Measurements from ENCODE around the gene PCDHGA10. TPM values are rescaled to one million over a fixed set of nuclear protein-coding genes. Genes with fewer than 3 reads are reported as not detected.

The PCDHGA10 gene
- total and polyA plus RNA-seq, 12 donors: 0.64 to 9.7 (median 7.1) TPM

GRCh38 chr5:141434006-141434405 lies 21.2 kb downstream of the PCDHGA10 start:
- H3K27ac ChIP-seq: no peak overlapping the region
- intact Hi-C loops (cut with DNase I): no loop called here
- H3K9me3 ChIP-seq (replicated peaks in 1 of 3): peaks cover 3 to 21% (median 4%) of the 10 kb centered on the region in 3 donors
- TF ChIP-seq CTCF (IDR thresholded peaks at IDR 0.05) (no peak), POLR2A (IDR thresholded peaks at IDR 0.05) (no peak)
- WGBS, 4 donors: 74 to 93% (median 83%) methylated on average over 2 of the region's 2 CpGs
- H3K27me3 ChIP-seq: no peaks in the 10 kb centered on the region
- no peak overlapping the region for H3K4me3 ChIP-seq
- no peaks in the 10 kb centered on the region for H3K36me3 ChIP-seq (replicated peaks in 1 of 2)
- peaks cover 0 to 7% of the 10 kb centered on the region in 2 donors for H3K4me1 ChIP-seq (replicated peaks in 1 of 2)
- DNase-seq: no peak

DNA sequence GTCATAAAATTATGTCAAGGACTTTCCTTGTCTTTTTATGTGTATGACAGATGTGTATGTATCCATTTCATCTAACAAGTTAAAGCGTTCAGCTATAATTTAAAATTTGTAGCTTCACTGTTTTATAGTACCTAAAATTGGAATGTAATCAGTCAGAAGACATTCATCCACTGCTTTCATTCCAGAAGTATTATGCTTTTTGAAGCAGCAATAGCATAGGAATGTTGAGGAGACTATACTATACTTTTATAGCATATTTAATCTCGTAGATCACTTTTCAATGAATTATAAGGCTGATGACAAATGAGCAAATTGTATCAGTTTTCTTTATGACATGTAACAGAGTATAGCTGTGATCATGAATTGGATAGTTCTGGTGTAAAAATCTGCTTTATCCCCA lies 24.4 kb downstream of the PCDHGA10 start:
- DNase-seq: no peak
- Histone ChIP-seq H3K4me1 (replicated peaks in 1 of 2) (no peaks in the 10 kb centered on the region), H3K4me3 (no peak overlapping the region), H3K9me3 (replicated peaks in 1 of 3) (peaks cover 0 to 4% (median 0%) of the 10 kb centered on the region in 3 donors), H3K27me3 (no peaks in the 10 kb centered on the region), H3K36me3 (replicated peaks in 1 of 2) (no peaks in the 10 kb centered on the region), H3K27ac (no peak overlapping the region)
- 88 to 94% (median 92%) methylated on average over 2 of the region's 2 CpGs for WGBS, 4 donors
- no peak for TF ChIP-seq CTCF (IDR thresholded peaks at IDR 0.05)
- no peak for TF ChIP-seq POLR2A (IDR thresholded peaks at IDR 0.05)
- intact Hi-C loops (cut with DNase I): no loop called here

GRCh38 chr5:141439411-141440141 lies 26.8 kb downstream of the PCDHGA10 start:
- no peak overlapping the region for H3K27ac ChIP-seq
- H3K36me3 ChIP-seq (replicated peaks in 1 of 2): no peaks in the 10 kb centered on the region
- H3K4me3 ChIP-seq: no peak overlapping the region
- peaks cover 0 to 4% (median 0%) of the 10 kb centered on the region in 3 donors for H3K9me3 ChIP-seq (replicated peaks in 1 of 3)
- intact Hi-C loops (cut with DNase I): no loop called here
- 67 to 73% (median 69%) methylated on average over 10 of the region's 10 CpGs for WGBS, 4 donors
- no peak for DNase-seq
- no peaks in the 10 kb centered on the region for H3K27me3 ChIP-seq
- TF ChIP-seq POLR2A (IDR thresholded peaks at IDR 0.05): no peak
- no peak for TF ChIP-seq CTCF (IDR thresholded peaks at IDR 0.05)
- H3K4me1 ChIP-seq (replicated peaks in 1 of 2): no peaks in the 10 kb centered on the region

DNA sequence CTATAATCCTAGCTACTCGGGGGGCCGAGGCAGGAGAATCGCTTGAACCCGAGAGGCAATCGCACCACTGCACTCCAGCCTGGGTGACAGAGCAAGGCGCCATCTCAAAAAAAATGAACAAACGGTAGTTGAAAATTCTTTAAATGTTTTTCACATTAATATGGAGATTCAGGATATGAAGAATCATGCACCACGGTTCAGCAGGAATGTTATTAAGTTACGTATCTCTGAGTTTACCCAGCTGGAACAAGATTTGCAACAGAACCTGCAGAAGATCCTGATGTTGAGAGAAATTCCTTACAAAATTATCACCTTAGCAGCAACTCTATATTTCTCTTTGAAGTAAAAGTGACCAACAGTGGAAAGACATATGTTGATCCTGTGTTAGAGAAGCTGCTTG lies 27.6 kb downstream of the PCDHGA10 start:
- WGBS, 4 donors: 94 to 96% (median 94%) methylated on average over 9 of the region's 9 CpGs
- Histone ChIP-seq H3K36me3 (replicated peaks in 1 of 2) (no peaks in the 10 kb centered on the region), H3K9me3 (replicated peaks in 1 of 3) (peaks cover 0 to 4% (median 0%) of the 10 kb centered on the region in 3 donors), H3K27ac (no peak overlapping the region), H3K4me1 (replicated peaks in 1 of 2) (peaks cover 0 to 4% of the 10 kb centered on the region in 2 donors), H3K4me3 (no peak overlapping the region), H3K27me3 (no peaks in the 10 kb centered on the region)
- TF ChIP-seq CTCF (IDR thresholded peaks at IDR 0.05) (no peak), POLR2A (IDR thresholded peaks at IDR 0.05) (no peak)
- intact Hi-C loops (cut with DNase I): no loop called here
- no peak for DNase-seq
